NK-92 (cell line): ENCODE data around the gene ENTR1.

Experiments
- DNase-seq: peaks from one replicate; lab custom pipeline; 2025; ENCODE audit not compliant: unreplicated experiment; lab: John Stamatoyannopoulos, UW

ENTR1 gene

GRCh38 chr9:136398286-136398685, 12.1 kb downstream of the ENTR1 start:
- no peak for DNase-seq

GRCh38 chr9:136397643-136398042, 12.8 kb downstream of the ENTR1 start:
- DNase-seq: no peak

- DNase-seq: no peak
Measured at GRCh38 chr9:136396219-136396515, 14.2 kb downstream of the ENTR1 start.

GRCh38 chr9:136395345-136396218, 14.8 kb downstream of the ENTR1 start:
- no peak for DNase-seq

GRCh38 chr9:136395020-136395340, 15.4 kb downstream of the ENTR1 start:
- no peak for DNase-seq

- no peak for DNase-seq
Measured at GRCh38 chr9:136394312-136395019, 15.9 kb downstream of the ENTR1 start.

GRCh38 chr9:136393531-136393930, 16.9 kb downstream of the ENTR1 start:
- DNase-seq: no peak

GRCh38 chr9:136392538-136393449, 17.6 kb downstream of the ENTR1 start:
- DNase-seq: no peak

GRCh38 chr9:136391737-136392537, 18.5 kb downstream of the ENTR1 start:
- no peak for DNase-seq

- DNase-seq: no peak
Measured at GRCh38 chr9:136389396-136389795, 21.0 kb downstream of the ENTR1 start.

GRCh38 chr9:136387217-136387616, 23.2 kb downstream of the ENTR1 start:
- DNase-seq: no peak

- DNase-seq: no peak
Measured at GRCh38 chr9:136386018-136386417, 24.4 kb downstream of the ENTR1 start.

- no peak for DNase-seq
Measured at GRCh38 chr9:136385015-136385414, 25.4 kb downstream of the ENTR1 start.

- DNase-seq: no peak
Measured at GRCh38 chr9:136383436-136383835, 27.0 kb downstream of the ENTR1 start.

- DNase-seq: no peak
Measured at GRCh38 chr9:136381966-136382513, 28.4 kb downstream of the ENTR1 start.

GRCh38 chr9:136381311-136381710, 29.1 kb downstream of the ENTR1 start:
- DNase-seq: no peak

GRCh38 chr9:136380381-136380780, 30.0 kb downstream of the ENTR1 start:
- no peak for DNase-seq

- no peak for DNase-seq
Measured at GRCh38 chr9:136379891-136380290, 30.5 kb downstream of the ENTR1 start.

- no peak for DNase-seq
Measured at GRCh38 chr9:136379401-136379800, 31.0 kb downstream of the ENTR1 start.

GRCh38 chr9:136379003-136379287, 31.5 kb downstream of the ENTR1 start:
- no peak for DNase-seq
